ENCODE data around the gene RBMS3. TPM values are rescaled to one million over a fixed set of nuclear protein-coding genes. Genes with fewer than 3 reads are reported as not detected.

Gene RBMS3
- total RNA-seq, 3 donors from 2014 or later = 4.6 to 53.6 (median 11.7) TPM

DNA sequence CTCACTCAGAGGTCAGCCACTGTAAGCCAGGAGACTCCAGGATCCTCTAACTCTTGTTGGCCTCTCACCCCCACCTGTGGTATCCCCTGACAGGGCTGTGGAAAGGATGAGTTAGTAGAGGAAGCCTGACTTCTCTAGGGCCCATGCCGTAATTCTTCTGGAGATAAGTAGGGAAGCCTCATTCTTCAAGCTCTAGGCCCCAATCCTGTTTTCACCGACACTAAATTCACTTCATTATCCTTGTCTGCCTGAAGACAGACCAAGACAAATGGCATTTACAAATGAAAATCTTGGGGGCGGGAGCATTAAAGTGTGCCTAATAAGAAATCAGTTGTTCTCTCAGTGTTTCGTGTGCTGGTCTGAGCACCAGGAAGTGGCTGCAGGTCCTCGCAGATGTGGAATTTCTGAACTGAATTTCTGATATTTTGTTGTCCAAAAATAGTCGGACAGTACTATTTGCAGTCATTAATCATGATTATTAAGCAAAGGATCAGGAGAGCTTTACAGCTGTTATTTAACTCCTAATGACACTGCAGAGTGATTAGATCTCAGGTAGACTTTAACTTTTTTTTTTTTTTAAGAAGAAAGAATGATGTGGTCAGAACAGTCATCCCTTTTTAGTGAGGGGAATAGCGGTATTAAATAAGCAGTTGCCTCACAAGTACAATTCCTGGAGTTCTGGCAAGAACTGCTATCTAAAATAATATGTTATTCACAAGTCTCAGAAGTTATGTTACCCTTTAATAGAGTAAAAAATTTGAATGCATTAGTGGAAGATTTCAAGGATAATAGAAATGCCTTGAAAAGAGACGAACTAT lies 58.4 kb downstream of the RBMS3 start:
- DNase-seq = no peak
- H3K9me3 ChIP-seq = no peaks in the 10 kb centered on the region
- no peaks in the 10 kb centered on the region for H3K36me3 ChIP-seq (ENCODE audit: low read depth)
- no peaks in the 10 kb centered on the region for H3K4me1 ChIP-seq (ENCODE audit: low read depth)
- no peak overlapping the region for H3K4me3 ChIP-seq
- no peak for ATAC-seq
- intact Hi-C loops (cut with DNase I, micrococcal nuclease) = no loop called here
- no peak for TF ChIP-seq CTCF (IDR thresholded peaks at IDR 0.05)

- TF ChIP-seq CTCF (IDR thresholded peaks at IDR 0.05) = no peak
- H3K4me3 ChIP-seq = no peak overlapping the region
- no peaks in the 10 kb centered on the region for H3K9me3 ChIP-seq
- H3K4me1 ChIP-seq (ENCODE audit: low read depth) = no peaks in the 10 kb centered on the region
- intact Hi-C loops (cut with DNase I, micrococcal nuclease) = no loop called here
- DNase-seq (no peak), ATAC-seq (no peak)
- H3K36me3 ChIP-seq (ENCODE audit: low read depth) = no peaks in the 10 kb centered on the region
These were observed 63.3 kb downstream of the RBMS3 start for GRCh38 chr3:29344154-29344553.

- no peaks in the 10 kb centered on the region for H3K4me1 ChIP-seq (ENCODE audit: low read depth)
- intact Hi-C loops (cut with DNase I, micrococcal nuclease) = no loop called here
- H3K36me3 ChIP-seq (ENCODE audit: low read depth) = no peaks in the 10 kb centered on the region
- no peak overlapping the region for H3K4me3 ChIP-seq
- TF ChIP-seq CTCF (IDR thresholded peaks at IDR 0.05) = no peak
- DNase-seq (no peak), ATAC-seq (no peak)
- H3K9me3 ChIP-seq = no peaks in the 10 kb centered on the region
These were observed 64.1 kb downstream of the RBMS3 start for GRCh38 chr3:29344935-29345334.

DNA sequence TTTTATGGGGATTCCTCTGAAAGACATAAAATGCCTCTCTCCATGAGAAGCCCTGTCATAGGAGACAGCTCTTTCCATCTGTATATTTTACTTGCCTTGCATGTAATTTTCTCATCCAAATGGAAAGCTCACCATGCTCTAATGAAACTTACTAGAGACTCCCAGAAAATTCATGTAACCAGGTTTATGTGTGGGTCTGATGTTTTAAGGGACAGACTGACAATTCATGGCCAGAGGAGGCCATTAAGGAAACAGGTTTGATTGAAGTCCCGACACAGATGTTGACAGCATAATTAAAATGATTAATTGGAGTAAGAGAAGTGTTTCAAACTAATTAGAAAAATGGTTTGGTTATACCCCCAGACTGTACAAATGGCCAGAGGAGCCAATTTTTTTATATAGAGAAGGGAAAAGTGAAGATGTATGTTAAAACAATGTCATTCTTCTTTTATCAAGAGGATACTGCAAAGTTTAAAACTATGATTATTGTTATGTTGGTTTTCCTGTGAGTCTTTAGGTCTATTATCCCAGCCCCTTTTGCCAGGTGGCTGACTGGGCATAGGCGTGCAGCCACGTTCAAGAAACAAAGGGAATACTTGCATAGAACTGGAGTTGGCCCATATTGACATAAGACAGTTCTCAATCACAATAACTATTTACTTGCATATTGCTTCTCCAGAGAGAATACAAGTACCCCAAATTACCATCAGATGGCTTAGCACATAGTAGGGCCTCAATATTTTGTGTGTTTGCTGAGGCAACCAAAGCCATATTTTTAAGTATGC lies 64.8 kb downstream of the RBMS3 start:
- Histone ChIP-seq H3K4me3 (no peak overlapping the region), H3K36me3 (ENCODE audit: low read depth) (no peaks in the 10 kb centered on the region), H3K9me3 (no peaks in the 10 kb centered on the region), H3K4me1 (ENCODE audit: low read depth) (no peaks in the 10 kb centered on the region)
- intact Hi-C loops (cut with DNase I, micrococcal nuclease) = no loop called here
- no peak for TF ChIP-seq CTCF (IDR thresholded peaks at IDR 0.05)
- DNase-seq = no peak
- no peak for ATAC-seq

DNA sequence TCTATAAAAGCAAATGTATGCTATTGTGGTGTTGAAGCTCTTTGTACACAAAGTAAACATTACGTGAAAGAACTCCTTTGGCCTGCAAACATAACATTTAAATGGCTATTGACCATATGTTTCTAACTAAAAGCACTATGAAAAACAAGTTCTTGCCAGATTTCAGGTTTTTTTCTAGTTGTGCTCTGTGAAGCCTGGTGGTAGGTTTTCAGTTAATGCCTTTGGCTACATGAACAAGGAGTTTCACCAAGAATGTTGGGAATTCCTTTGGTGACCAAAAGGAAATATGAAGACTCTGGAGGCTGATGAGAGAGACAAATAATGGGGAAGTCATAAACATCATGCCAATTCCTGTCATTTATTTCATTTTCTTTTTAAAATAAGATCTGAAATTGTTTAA lies 66.0 kb downstream of the RBMS3 start:
- Histone ChIP-seq H3K9me3 (no peaks in the 10 kb centered on the region), H3K36me3 (ENCODE audit: low read depth) (no peaks in the 10 kb centered on the region), H3K4me3 (no peak overlapping the region), H3K4me1 (ENCODE audit: low read depth) (no peaks in the 10 kb centered on the region)
- DNase-seq = no peak
- no peak for ATAC-seq
- no peak for TF ChIP-seq CTCF (IDR thresholded peaks at IDR 0.05)
- intact Hi-C loops (cut with DNase I, micrococcal nuclease) = no loop called here
